Left lung (tissue), 10 donors: ENCODE measurements around the gene FRMD4A. TPM values are rescaled to one million over a fixed set of nuclear protein-coding genes. Genes with fewer than 3 reads are reported as not detected.

Experiments used
- ATAC-seq: fragments of 200-7000 bp; cut with Tn5 transposase; one replicate; pipeline ENCODE4 v1.9.1; 2020; ENCODE audit warnings: moderate library complexity
- DNase-seq, 4 donors: peaks; one replicate each; pipeline ENCODE4 v3.0.0-alpha.2; 2013 to 2020
- H3K27ac ChIP-seq, 2 donors: fragments of 200-600 bp; sonication (generic) in 1 of 2; one replicate each; pipeline versions ENCODE4 v1.5.0 to v1.8.0; 2020 to 2021
- H3K27me3 ChIP-seq, 2 donors: fragments of 200-600 bp; sonication (generic) in 1 of 2; one replicate each; pipeline versions ENCODE4 v1.5.0 to v1.8.0; 2020 to 2021
- H3K36me3 ChIP-seq, 2 donors: fragments of 200-600 bp; sonication (generic) in 1 of 2; one replicate each; pipeline versions ENCODE4 v1.5.0 to v1.8.0; 2020 to 2021
- H3K4me1 ChIP-seq, 2 donors: fragments of 200-600 bp; one replicate each; pipeline ENCODE4 v1.8.0; 2021
- H3K4me3 ChIP-seq, 2 donors: fragments of 200-600 bp; sonication (generic) in 1 of 2; one replicate each; pipeline versions ENCODE4 v1.5.0 to v1.8.0; 2020 to 2021; ENCODE audit warnings: mild to moderate bottlenecking in 1 of 2
- H3K9me3 ChIP-seq, 2 donors: fragments of 200-600 bp; sonication (generic) in 1 of 2; one replicate each; pipeline versions ENCODE4 v1.5.0 to v1.8.0; 2020 to 2021
- intact Hi-C, 2 donors: fragments of 100-400 bp; cut with DNase I; formaldehyde crosslinking; loops; one replicate each; pipeline versions ENCODE4 v1.11.2 to v1.14.2; 2022
- polyA plus RNA-seq, 6 donors: library from polyadenylated mRNA; unstranded; fragments of 120-200 nt; gene quantifications; one replicate each; pipeline ENCODE4 v1.2.1, GENCODE V29; 2013; ENCODE audit not compliant: insufficient read length in 6 of 6
- total RNA-seq, 2 donors: library from RNA; stranded (reverse); fragmentation: NEBNext Ultra II Directional; extraction: Animal tissue kit (Norgen Biotek cat#: 25700); gene quantifications; one replicate each; pipeline ENCODE4 v1.2.1, GENCODE V29; 2021
- TF ChIP-seq, protein P1 (sequence below), 2 donors: fragments of 200-600 bp; sonication (generic) in 1 of 2; IDR thresholded peaks; one replicate each; pipeline versions ENCODE4 v1.5.0 to v1.8.0; 2021; ENCODE audit warnings: antibody characterized with exemption in 2 of 2
- donor health status: DM: no; HTN: yes; CAD: no.
- donor health status: DM: no; HTN: no; CAD: no.

The FRMD4A gene
- total and polyA plus RNA-seq, 8 donors: 33.9 to 62.8 (median 57.0) TPM

DNA sequence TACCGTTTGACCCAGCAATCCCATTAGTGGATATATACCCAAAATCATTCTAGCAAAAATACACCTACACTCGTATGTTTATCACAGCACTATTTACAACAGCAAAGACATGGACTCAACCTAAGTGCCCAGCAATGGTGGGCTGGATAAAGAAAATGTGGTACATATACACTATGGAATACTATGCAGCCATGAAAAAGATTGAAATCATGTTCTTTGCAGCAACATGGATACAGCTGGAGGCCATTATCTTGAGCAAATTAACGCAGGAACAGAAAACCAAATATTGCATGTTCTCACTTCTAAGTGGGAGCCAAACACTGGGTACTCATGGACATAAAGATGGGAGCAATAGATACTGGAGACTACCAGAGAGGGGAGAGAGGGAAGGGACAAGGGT is 223.9 kb downstream of the FRMD4A start:
- H3K27ac ChIP-seq: no peak overlapping the region
- TF ChIP-seq, protein P1, sequence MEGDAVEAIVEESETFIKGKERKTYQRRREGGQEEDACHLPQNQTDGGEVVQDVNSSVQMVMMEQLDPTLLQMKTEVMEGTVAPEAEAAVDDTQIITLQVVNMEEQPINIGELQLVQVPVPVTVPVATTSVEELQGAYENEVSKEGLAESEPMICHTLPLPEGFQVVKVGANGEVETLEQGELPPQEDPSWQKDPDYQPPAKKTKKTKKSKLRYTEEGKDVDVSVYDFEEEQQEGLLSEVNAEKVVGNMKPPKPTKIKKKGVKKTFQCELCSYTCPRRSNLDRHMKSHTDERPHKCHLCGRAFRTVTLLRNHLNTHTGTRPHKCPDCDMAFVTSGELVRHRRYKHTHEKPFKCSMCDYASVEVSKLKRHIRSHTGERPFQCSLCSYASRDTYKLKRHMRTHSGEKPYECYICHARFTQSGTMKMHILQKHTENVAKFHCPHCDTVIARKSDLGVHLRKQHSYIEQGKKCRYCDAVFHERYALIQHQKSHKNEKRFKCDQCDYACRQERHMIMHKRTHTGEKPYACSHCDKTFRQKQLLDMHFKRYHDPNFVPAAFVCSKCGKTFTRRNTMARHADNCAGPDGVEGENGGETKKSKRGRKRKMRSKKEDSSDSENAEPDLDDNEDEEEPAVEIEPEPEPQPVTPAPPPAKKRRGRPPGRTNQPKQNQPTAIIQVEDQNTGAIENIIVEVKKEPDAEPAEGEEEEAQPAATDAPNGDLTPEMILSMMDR (IDR thresholded peaks at IDR 0.05): no peak

DNA sequence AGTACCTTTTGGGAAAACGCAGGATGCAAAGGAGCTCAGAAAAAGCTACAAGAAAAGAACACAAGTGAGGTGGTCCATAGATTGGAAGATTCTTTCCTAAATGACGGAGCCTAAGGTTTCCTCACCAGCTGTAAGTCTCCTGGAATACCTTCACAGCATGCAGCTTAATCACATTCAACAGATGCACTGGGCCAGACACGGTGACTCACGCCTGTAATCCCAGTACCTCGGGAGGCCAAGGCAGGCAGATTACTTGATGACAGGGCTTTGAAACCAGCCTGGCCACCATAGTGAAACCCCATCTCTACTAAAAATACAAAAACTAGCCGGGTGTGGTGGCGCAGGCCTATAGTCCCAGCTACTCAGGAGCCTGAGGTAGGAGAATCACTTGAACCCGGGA is 228.7 kb downstream of the FRMD4A start:
- intact Hi-C loops: no loop called here
- no peak for ATAC-seq
- H3K27ac ChIP-seq: no peak overlapping the region
- no peak for DNase-seq
- H3K27me3 ChIP-seq: no peaks in the 10 kb centered on the region
- no peaks in the 10 kb centered on the region for H3K36me3 ChIP-seq
- TF ChIP-seq, protein P1 (IDR thresholded peaks at IDR 0.05): no peak
- no peaks in the 10 kb centered on the region for H3K4me1 ChIP-seq
- H3K4me3 ChIP-seq: no peak overlapping the region
- peaks cover 0 to 4% of the 10 kb centered on the region in 2 donors for H3K9me3 ChIP-seq

More for the DNA sequence above, 223.9 kb downstream of the FRMD4A start:
- H3K4me1 ChIP-seq: no peaks in the 10 kb centered on the region
- peaks cover 0 to 4% of the 10 kb centered on the region in 2 donors for H3K9me3 ChIP-seq
- no peak overlapping the region for H3K4me3 ChIP-seq
- no peaks in the 10 kb centered on the region for H3K36me3 ChIP-seq
- DNase-seq (no peak), ATAC-seq (no peak)
- intact Hi-C loops: no loop called here
- H3K27me3 ChIP-seq: no peaks in the 10 kb centered on the region

GRCh38 chr10:14099885-14100284 is 230.8 kb downstream of the FRMD4A start:
- TF ChIP-seq, protein P1 (IDR thresholded peaks at IDR 0.05): no peak
- ATAC-seq: no peak
- Histone ChIP-seq H3K36me3 (no peaks in the 10 kb centered on the region), H3K4me3 (no peak overlapping the region), H3K27me3 (no peaks in the 10 kb centered on the region), H3K27ac (no peak overlapping the region), H3K4me1 (no peaks in the 10 kb centered on the region), H3K9me3 (no peaks in the 10 kb centered on the region)
- no peak for DNase-seq
- intact Hi-C loops: no loop called here

- TF ChIP-seq, protein P1 (IDR thresholded peaks at IDR 0.05): peak; percentile 29 to 31
Observed at GRCh38 chr10:14093730-14094484, 236.8 kb downstream of the FRMD4A start.

DNA sequence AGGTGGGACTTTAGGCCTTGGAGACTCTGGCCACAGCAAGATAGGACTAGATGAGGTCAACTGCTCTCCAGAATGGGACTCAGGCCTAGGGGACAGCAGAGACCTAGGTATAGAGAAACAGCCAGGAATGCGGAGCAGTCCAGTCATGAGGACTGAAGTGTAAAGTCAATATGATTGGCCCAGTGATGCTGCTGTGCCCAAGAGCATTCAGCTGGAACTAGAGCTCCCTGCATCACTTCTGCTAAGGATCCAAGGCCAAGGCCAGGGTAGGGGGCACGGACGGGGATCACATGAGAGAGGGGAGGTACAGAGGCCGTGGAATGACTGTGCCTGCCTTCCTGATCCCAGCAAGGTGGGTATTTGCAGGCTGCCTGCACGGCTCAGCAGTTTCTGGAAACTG is 237.9 kb downstream of the FRMD4A start:
- H3K4me3 ChIP-seq: no peak overlapping the region
- ATAC-seq (peak; percentile 27), DNase-seq (no peak)
- intact Hi-C loops: loop anchor here in 1 of 2 donors (5.0 kb wide), 1 partner anchor 305 kb away; no protein-coding TSS in a partner anchor
- TF ChIP-seq, protein P1 (IDR thresholded peaks at IDR 0.05): no peak
- H3K36me3 ChIP-seq: no peaks in the 10 kb centered on the region
- no peaks in the 10 kb centered on the region for H3K27me3 ChIP-seq
- no peaks in the 10 kb centered on the region for H3K9me3 ChIP-seq
- H3K27ac ChIP-seq: no peak overlapping the region
- H3K4me1 ChIP-seq: peaks cover 0 to 4% of the 10 kb centered on the region in 2 donors

More at GRCh38 chr10:14093730-14094484, 236.8 kb downstream of the FRMD4A start:
- intact Hi-C loops: loop anchor here in 1 of 2 donors (5.0 kb wide), 1 partner anchor 307 kb away; no protein-coding TSS in a partner anchor
- H3K4me3 ChIP-seq: no peak overlapping the region
- ATAC-seq: peak; percentile 60
- no peaks in the 10 kb centered on the region for H3K27me3 ChIP-seq
- no peaks in the 10 kb centered on the region for H3K36me3 ChIP-seq
- H3K9me3 ChIP-seq: no peaks in the 10 kb centered on the region
- H3K4me1 ChIP-seq: peaks cover 0 to 4% of the 10 kb centered on the region in 2 donors
- peak in 1 of 4 donors; percentile 56 for DNase-seq
- no peak overlapping the region for H3K27ac ChIP-seq
